Fibroblast of mammary gland (primary cell): ENCODE data around the gene ASXL1.

Source experiments
- DNase-seq: peaks from one replicate; pipeline ENCODE4 v3.0.0-alpha.2; 2010; ENCODE audit warnings: low read depth
- H3K4me3 ChIP-seq: 2 replicates; pipeline ENCODE4 v1.5.1; 2011; ENCODE audit warnings: low read depth, mild to moderate bottlenecking, low read length, moderate library complexity; ENCODE audit not compliant: control insufficient read depth
- TF ChIP-seq, protein P1 (sequence below): conservative IDR thresholded peaks from 2 replicates; pipeline ENCODE4 v1.5.1; 2011; ENCODE audit warnings: low read depth, low read length, inconsistent platforms; ENCODE audit not compliant: control insufficient read depth, insufficient read depth

The ASXL1 gene

DNA sequence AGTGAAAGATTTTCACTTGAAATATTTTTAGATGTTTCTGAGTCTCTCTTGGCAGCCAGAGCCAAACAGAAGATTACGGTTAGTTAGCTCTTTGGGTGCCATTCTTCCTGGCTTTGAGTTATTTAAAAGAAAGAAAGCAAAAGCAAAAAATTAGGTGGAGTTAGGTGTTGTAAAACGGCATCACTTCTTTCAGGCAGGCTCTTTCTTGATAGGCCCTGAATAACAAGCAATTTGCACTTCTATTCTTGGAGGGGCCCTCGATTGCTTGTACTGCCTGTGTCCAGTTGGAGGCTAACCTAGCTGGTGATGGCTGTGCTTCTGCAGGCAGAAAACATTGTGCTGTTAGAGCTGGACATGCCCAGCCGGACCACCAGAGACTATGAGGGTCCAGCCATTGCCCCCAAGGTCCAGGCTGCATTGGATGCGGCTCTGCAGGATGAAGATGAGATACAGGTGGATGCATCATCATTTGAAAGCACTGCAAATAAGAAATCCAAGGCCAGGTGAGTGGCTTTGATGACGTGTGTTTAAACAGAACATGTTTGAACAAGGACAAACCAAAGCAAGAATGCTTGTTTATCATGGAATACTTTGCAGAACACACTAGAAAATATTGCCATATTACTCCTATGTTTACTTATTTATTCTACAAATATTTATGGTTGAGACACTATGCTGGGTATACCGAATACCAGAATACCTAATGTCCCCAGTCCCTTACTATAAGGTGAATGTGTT is 28.1 kb upstream of the ASXL1 start:
- no peak overlapping the region for H3K4me3 ChIP-seq
- DNase-seq, result no peak
- TF ChIP-seq, protein P1, sequence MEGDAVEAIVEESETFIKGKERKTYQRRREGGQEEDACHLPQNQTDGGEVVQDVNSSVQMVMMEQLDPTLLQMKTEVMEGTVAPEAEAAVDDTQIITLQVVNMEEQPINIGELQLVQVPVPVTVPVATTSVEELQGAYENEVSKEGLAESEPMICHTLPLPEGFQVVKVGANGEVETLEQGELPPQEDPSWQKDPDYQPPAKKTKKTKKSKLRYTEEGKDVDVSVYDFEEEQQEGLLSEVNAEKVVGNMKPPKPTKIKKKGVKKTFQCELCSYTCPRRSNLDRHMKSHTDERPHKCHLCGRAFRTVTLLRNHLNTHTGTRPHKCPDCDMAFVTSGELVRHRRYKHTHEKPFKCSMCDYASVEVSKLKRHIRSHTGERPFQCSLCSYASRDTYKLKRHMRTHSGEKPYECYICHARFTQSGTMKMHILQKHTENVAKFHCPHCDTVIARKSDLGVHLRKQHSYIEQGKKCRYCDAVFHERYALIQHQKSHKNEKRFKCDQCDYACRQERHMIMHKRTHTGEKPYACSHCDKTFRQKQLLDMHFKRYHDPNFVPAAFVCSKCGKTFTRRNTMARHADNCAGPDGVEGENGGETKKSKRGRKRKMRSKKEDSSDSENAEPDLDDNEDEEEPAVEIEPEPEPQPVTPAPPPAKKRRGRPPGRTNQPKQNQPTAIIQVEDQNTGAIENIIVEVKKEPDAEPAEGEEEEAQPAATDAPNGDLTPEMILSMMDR, result no peak

DNA sequence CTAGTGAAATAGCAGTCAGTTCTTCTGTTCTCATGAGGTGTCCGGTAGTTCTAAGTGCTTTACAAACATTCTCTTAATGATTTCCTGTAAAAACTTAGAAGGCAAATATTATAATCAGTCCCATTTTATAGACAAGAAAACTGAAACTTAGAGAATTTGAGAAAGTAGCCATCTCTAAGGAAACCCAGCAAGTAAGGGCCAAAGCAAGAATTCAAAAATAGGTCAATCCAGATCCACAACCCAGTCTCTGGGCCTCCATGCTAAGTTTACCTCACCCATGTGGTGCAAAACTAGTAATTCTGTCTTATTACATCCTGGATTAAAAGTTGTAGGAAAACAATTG is 27.6 kb upstream of the ASXL1 start:
- DNase-seq, result no peak
- TF ChIP-seq, protein P1, result no peak
- H3K4me3 ChIP-seq, result no peak overlapping the region

- peak; percentile 86 for DNase-seq
- TF ChIP-seq, protein P1, result no peak
- no peak overlapping the region for H3K4me3 ChIP-seq
These were observed 25.5 kb upstream of the ASXL1 start for GRCh38 chr20:32332614-32333013.

DNA sequence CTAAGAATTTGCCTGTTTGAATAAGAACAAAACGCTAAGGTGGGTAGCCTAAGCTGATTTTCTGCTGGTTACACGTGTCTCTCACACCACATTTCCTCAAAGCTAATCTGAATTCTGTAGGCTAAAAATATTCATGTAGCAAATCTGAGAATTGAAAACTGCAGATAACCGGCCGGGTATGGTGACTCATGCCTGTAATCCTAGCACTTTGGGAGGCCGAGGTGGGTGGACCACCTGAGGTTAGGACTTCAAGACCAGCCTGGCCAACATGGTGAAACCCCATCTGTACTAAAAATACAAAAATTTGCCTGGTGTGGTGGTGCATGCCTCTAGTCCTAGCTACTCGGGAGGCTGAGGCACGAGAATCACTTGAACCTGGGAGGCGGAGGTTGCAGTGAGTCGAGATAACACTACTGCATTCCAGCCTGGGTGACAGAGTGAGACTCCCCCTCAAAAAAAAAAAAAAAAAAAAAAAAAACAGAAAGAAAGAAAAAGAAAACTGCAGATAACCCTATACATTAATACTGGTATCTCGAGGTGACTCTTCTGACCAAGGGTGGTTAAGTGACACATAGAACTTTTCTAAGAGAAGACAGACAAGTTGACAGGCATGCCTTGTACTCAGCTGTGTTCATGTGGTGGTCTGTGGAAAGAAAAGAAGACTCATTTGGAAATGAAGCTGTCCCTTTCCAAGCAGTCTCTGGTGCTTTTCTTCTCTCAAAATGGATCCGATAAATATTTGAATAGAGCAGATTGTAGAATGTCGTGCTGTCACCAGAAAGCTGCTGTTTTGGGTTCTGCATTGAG is 24.7 kb upstream of the ASXL1 start:
- no peak for DNase-seq
- no peak overlapping the region for H3K4me3 ChIP-seq
- TF ChIP-seq, protein P1, result no peak

DNA sequence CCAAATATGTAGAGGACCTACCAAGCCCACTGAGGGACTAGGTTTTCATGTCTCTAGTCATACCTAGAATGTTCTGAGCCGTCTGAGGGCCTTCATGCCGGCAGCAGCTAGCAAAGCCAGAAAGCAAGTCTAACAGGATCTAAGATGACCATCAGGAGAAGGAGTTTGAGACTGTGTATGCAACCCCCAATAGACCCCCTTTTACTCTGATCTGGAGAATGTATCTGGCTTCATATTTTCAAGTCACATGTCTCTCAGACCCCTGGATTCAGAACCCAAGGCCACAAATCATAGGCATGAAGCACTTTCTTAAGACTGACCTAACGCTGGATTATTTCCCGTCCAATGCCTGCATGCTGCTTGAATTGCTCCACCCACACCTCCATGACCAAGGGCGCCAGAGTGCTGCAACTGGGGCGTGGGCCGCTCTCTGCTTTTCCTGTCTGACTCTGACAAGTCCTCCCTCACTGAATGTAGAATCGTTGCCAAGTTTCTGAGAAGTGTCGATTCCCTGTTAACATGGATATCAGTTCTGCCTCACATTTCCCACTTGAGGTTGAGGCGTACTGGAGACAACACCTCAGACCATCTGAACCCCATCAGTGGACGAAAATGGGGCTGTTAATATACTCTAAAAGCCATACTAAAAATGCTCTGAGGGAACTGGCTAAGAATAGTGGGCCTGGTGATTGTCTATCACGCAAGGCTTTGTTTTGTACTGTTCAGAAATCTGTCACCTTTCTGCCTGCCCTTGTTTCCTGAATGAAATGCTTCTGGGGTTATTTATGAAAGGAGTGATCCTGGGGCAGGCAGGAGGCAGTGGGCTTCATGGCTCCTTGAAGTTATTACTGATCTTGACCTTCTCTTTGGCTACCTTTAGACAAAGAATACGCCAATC is 23.9 kb upstream of the ASXL1 start:
- TF ChIP-seq, protein P1, result no peak
- H3K4me3 ChIP-seq, result no peak overlapping the region
- DNase-seq, result peak; percentile 65

- peak; percentile 60 for DNase-seq
- no peak overlapping the region for H3K4me3 ChIP-seq
These were observed 21.2 kb upstream of the ASXL1 start for GRCh38 chr20:32336918-32337347.

More at GRCh38 chr20:32336918-32337347, 21.2 kb upstream of the ASXL1 start:
- TF ChIP-seq, protein P1, result peak; percentile 73
